Ureter (tissue), 1 donor: ENCODE results near the gene PPP1R12B. TPM values are rescaled to one million over a fixed set of nuclear protein-coding genes. Genes with fewer than 3 reads are reported as not detected.
"Not testable (repeated sequence)": the region's sequence is repeated elsewhere in the genome, so short reads cannot be mapped to it uniquely, and the experiment has no call there.

ENCODE experiments used
- DNase-seq: peaks from one replicate; pipeline ENCODE4 v3.0.0-alpha.2; 2020; ENCODE audit warnings: low spot score
- total RNA-seq: library from RNA; stranded (reverse); gene quantifications from one replicate; pipeline ENCODE4 v1.2.4, GENCODE V29; 2023
- donor health status: DM: yes; HTN: yes; CAD: no.

PPP1R12B gene
- total RNA-seq, 1 donor from 2014 or later, result 207 TPM

DNA sequence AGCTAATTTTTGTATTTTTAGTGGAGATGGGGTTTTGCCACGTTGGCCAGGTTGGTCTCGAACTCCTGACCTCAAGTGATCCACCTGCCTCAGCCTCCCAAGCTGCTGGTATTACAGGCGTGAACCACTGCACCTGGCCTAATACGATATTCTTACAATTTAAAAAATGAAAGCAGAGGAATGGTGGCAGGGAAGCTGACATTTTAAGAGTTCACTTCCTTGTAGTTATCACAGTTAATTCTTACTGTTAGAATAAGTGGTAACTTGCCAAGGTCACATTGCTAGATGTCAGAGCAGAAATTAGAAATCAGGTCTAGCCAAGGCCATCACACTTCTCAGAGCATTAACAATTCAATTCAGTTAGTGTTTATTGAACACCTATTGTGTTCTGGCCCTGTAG lies 207.5 kb downstream of the PPP1R12B start:
- not testable (repeated sequence) for DNase-seq

DNA sequence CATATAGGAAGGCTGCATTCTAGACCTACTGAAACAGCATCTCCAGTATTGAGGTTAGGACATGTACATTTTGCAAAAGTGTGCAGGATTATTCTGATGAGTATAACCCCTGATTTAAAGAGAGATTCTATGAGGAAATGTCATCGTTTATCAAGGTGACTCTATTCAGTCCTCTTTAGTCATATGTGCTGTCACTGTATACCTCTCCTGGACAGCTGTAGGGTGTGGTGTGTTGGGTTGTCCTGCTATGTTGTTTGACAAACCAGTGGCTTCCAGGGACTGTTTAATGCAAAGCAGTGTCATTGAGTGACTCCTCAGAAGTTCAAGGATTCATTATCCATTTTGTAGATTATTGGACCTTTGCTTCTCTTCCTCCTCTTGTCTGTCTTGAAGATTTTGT lies 209.2 kb downstream of the PPP1R12B start:
- DNase-seq, result not testable (repeated sequence)

DNA sequence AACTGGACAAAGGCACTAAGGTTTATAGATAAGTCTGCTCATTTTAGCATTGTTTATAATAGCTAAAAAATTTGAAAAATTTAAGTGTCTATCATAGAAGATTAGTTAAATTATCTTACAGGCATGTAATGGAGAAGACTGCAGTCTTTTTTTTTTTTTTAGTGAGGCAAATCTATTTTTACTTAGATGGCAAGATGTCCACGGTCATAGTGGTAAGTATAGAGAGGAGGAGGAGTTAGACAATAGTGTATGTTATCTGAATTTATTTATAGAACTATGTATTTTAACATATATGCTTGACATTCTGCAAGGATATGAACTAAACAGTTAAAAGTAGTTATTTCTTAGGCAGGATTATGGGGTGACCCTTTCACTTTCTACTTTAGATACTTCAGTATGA lies 212.7 kb downstream of the PPP1R12B start:
- no peak for DNase-seq

DNA sequence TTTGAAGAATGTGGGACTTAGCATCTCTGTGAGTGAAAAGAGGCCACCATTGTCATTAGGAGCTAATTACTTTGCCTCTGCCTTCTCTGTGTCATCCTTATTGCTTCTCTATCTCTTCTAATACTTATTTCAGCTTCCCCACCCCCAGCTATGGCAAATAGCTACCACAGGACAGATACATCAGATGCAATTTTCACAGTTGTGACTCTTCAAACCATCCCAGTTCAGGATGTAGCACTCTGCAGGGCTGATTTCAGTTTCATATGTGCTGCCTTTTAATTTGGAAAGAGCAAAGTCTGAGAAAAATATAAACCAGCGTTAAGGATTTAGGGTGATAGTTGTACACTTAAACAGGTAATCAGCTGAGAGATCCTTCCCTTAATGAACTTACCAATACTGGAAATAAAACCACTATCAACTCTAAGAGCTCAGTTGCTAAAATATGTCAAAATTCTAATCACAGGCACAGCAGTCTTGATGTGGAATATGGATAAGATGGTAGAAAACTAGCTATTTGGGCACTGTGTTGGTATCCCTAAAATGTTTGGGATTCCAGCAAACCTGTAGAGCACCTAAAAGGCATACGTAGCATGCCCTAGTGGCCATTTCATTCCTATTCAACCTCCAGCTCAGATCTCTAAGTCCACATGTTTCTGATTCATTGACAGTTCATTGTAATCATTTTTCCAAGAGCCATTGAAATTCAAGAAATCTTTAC lies 213.4 kb downstream of the PPP1R12B start:
- DNase-seq, result no peak

DNA sequence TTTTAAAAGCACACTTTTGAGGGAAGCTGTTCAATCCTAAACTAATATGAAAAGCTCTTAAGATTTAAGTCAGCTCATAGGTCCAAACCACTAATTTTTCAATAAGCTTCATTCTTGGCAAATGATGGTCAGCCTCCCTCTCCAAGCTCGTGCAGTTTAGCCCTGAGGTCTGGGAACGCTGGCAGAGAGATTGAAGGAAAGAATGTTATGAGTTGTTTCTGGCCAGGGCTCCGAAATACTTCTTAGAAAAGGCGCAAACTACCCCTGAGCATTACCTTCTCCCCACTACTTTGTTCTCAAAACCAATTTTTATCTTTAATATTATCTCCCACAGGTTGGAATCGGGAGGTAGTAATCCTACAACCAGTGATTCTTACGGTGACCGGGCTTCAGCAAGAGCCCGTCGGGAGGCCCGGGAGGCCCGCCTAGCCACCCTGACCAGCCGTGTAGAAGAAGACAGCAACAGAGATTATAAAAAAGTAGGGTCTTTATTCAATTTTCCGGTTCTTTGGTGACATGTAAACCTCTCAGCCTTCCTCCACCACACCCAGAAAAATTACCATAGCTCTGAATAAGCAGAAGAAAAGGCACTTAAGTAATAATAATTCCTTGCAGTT lies 214.1 kb downstream of the PPP1R12B start:
- no peak for DNase-seq

DNA sequence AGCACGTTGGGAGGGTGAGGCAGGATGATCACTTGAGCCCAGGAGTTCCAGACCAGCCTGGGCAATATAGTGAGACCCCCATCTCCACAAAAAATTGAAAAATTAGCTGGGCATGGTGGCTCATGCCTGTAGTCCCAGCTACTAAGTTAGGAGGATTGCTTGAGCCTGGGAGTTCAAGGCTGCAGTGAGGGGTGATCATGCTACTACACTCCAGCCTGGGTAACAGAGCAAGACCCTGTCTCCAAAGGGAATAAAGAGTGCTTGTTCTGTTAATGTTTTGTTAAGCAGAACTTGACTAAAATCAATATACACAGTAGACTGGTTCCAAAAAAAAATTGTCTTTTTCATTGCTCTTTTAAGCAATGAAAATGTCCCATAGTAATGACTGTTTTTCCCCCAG lies 215.3 kb downstream of the PPP1R12B start:
- no peak for DNase-seq

DNA sequence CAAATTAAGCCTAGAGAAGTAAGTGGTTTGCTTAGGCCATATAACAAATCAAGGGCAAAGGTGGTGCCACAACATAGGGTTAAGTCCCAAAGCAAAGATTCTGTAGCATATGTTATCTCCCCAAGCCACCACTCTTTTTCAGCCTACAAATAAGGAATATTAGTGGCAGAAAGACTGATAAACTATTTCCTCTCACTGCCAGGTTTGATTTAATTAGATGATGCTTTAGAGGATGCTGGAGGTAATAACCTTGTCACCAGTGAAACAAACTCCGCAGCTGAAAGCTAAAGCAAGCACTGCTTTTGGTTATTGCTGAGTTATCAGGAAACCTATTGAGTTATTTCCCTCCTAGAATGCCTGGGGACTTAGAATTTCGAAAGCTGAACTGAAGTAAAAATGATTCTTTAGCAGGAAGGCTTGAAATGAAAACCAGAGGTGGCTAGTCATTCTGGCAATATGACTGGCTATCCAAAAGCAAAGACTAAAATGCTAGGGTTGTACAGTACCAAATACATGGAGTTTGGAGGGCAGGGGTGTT lies 216.5 kb downstream of the PPP1R12B start:
- no peak for DNase-seq

DNA sequence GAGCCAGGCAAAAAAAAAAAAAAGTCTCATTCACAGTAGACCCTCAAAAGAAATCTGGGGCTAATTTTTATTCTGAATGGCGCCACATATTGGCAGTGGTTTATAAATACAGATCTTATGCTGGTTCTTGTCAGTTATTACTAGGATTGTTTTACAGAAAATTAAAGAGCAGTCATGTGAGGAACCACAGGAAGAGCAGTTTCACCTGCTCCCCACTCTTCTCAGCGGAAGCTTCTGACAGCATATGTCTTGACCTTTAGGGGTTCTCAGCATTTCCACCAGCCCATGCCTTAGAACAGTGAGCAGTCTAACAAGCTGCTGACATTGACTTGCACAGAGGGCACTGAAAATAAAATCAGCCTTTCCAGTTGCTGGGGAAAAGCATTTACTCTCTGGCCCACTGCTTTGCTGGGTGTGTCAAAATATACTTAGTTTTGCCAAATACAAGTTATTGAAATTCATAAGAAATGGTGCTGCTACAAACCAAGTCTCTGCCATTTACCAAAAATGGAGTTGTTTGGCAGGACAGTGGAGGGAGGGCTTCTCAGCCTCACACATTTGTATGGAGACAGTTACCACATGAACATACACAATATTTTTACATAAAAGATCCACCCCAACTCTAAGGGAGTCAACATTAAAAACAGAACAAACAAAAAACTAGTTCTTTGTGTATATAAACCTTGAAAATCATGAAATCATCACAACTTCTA lies 217.5 kb downstream of the PPP1R12B start:
- no peak for DNase-seq

DNA sequence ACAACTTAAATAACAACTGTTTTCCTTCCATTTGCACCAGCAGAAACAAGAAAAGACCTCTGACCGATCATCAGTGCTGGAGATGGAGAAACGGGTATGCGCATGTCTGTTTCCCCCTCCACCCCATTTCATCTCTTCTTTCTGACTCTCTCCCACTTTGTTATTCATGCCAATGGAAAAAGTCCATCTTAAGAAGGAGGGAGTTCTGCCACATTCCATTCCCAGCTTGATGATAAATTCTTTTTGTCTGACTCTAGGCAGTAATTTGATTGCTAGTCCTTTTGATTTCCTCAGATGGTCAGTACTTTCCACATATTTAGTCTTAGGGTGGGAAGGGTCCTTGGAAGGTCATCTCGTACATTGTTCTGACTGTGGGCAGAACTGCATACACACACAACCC lies 219.2 kb downstream of the PPP1R12B start:
- DNase-seq, result no peak

DNA sequence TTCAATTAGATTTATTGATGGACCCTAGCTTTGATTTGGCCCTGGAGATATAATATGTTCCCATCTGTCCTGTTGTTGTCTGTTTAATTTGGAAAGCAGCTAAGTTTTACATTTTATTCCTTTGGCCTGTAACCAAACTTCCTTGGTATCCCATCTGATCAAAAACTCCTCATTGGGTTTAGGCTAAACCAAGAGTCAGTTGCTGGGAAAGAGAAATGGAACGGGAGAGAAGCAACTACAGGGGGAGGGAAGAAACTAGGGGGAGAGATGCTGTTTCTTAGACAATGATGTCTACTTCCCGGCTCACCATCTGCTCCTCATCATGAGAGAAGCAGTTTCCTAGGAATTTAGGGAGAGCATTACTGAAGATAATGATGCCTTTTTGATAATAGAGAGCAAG lies 219.9 kb downstream of the PPP1R12B start:
- no peak for DNase-seq

DNA sequence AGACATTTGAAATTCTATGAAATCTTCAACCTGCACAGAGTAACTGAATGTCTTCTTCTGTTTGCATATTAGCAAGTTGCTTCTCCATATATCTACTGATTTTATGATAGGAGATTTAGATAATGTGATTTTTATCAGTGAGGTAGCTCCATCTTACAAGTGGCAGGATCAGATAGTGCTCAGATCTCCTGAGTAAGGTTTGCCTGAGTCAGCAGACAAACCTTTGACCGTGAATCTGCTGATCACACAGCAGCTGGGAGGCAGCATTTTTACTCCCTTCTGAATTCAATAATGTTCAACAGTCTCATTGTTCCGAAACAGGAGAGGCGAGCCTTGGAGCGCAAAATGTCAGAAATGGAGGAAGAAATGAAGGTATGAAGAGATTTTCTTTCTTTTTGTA lies 220.3 kb downstream of the PPP1R12B start:
- no peak for DNase-seq

DNA sequence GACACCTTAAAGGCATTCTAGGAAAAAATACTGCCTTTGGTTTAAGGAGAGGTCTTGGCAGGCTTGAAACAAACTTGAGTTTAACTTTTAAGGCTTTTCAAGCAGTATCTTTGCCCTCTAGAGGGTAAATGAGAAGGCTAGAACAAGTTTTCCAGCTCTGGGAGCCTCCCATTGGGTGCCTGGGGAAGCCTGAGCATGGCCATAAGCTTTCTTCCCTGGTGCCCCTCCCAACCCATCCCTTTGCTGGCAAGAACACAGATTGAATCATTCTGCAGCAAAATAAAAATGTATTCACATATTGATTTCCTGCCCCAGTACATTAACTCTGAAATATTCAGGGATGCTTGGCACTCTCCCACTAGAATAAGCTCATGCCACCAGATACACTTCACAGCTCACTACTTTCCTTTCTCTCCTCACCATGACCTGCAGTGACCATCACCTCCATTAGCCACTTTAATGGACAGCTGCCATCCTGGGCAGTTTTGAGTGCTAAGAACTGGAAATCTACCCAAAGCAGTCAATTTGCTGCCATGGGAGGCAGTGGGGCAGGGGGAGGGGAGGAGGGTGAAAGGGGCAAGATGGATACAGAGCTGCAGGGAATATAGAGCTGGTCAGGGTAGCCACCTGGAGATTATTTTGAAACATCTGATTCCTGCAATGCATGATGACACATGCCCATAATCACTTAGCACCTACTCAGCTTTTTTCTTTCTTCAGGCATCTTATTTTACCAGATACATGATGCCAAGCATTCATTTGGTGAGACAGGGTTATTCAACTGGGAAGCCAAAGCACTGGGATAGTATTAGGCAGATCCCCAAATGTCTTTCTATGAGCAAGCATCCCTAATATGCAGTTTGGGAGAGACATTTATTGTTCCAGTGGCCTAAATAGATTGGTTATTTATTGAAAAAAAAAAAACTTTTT lies 221.2 kb downstream of the PPP1R12B start:
- DNase-seq, result no peak

DNA sequence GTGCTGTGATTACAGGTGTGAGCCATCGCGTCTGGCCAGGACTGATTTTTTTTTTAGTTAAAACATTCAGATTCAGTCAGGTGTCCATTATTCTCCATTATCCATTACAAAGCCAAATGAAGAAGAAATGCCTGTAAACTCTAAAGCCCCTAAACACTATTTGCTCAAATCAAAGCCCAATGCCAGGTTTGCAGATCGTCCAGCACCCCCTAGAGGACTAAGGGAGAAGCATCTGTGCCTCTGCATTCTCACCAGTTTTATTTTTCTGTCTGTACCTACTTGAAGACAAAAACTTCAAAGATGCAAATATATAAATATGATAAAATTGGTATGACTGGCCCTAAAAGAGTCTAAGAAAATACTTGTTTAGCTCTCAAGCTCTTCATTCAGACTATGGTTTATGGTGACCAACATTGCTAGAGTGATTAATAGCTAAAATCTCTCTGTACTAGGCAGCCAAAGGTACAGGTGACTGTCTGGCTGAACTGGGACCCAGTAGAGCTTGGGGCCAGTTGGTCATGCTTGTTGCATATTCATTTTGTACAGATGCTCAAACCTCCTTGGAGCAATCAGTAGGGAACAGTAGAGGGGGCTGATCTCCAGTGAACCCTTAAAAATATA lies 223.3 kb downstream of the PPP1R12B start:
- no peak for DNase-seq

DNA sequence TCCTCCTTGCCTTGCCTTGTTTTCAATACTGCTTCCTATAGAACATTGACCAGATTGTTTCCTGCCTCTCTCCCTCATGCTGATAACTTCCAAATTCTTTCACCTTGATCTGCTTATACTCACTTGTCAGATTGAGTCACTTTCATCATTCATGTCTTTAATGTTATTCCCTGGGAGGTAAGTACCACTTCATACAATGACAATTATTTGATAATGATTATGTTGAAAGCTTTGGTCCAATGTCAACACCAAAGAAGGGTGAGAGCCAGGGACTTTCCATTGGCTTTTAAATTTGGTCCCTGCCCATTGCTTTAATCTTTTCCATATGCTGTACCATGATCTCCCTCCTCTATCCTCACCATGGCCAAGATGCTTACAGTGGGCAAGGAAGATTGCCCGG lies 224.4 kb downstream of the PPP1R12B start:
- DNase-seq, result no peak

DNA sequence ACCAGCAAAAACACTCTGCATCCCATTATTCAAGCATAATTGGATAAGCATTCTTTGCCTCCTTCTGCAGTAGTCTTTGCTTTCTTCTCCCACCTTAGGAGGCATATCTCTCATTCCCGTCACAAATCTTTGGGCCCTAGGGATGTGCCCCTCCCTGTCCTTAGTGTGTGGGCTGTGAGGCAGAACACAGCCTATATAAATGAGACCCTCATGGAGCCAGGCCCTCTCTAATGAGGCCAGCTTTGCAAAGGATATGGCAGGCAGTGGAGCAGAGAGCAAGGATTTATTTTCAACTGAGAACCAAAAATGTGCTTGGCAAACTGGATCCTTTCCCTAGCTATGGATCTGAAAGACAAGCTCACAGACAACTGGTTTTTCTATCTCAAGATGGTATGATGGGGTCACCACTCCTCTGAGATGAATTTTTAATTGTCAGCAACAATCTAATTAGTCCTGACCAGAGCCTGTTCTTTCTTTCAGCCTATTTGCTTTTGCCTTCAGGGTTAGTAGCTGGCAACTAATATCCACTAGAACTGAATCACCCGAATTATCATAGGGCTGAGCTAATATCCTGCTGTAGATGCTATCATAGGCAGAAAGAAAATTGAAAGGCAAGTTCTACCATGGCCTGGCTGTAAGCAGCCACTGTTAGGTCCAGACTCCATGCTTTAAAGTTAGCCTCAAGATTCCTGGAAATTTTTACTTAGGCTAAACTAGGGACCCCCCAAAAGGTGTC lies 227.6 kb downstream of the PPP1R12B start:
- DNase-seq, result no peak

DNA sequence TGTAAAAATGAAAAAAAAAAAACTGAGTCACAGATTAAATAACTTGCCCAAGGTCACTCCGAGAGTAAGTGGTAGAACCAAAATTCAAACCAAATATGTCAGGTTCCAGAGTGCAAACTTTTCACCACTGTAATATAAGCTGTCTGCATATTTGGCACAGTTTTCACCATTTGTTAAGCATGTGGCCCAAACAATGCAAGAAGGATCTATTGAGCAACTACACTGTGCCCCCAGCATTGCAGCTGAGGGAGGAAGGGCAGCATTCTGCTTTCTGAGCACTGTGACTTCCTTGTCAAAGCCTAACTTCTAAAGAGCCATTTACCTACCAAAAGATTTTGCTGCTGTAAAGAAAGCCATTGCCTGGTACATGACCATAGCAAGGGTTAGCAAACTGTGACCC lies 228.3 kb downstream of the PPP1R12B start:
- DNase-seq, result no peak

DNA sequence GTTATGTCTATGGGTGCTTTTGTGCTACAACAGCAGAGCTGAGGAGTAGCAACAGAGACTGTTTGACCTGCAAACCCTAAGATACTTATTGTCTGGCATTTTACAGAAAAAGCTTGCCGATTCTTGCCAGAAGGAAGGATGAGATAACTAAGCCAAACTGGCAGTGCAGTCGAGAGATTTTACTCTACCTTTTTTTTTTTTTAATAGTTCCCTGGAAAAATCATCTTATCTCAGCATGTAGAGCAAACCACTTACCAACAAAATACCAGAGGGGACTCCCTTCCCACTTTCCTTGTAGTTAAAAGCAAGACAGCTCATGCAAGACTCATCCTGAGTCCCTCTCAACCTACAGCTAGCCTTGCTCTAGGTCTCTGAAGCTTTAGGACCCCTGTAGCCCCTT lies 228.9 kb downstream of the PPP1R12B start:
- DNase-seq, result no peak

DNA sequence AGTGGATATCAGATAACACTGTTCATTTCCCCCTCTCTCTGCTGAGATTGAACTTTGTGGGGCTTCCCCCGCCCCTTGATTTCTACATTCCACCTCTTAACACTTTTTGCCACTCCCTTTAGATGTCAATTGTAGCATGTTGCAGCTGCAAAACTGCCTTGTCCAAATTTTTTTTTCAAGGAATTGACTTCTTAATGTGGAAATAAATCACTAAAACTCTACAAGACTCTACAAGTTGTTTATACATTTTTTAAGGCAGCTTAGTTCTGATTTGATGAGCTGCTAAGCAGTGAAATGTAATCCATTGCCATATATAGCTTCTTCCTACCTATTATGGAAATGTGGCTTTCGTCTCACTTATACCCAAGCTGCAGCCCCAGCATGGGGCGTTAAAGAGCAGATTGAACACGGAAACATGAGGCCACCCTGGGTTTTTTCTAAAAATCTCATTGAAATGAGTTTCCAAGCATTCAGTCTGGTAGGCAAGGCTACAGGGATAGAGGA lies 229.6 kb downstream of the PPP1R12B start:
- DNase-seq, result no peak

DNA sequence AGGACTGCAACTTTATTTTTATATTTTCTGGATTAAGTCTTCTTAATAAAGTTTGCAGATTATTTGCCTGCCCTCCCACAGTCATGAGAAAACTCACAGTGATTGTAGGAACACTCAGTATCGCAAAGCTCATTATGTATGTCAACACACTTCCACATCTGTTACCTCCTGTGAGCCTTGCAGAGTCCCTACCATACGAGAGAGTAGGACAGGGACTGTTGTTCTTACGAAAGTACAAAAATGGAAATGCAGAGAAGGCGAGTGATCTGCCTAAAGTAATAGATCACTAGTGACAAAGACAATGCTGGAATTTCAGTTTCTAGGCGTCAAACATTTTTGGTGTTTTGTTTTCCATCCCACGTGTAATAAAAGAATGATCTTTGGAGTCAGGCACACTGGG lies 230.1 kb downstream of the PPP1R12B start:
- no peak for DNase-seq

DNA sequence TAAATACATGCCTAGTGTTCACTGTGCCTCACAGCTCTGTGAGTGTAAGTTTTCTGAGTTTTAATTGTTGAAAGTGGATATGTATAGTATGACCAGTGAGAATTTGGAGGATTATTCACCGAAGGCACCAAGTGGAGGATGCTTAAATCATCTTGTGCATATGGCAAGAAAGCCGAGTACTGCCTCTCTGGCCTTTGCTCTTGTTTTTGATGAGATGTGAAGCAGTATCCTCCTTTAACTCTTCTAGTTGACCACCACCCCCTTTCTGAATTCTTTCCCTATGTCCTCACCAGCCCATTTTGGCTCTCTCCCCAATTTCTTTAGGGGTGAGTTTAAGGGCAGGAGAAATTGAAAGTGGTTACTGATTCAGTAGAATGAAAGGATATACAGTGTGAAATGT lies 231.3 kb downstream of the PPP1R12B start:
- DNase-seq, result no peak
